K562 (cell line): Measurements from ENCODE around the gene B3GALT5. TPM values are rescaled to one million over a fixed set of nuclear protein-coding genes. Genes with fewer than 3 reads are reported as not detected.

ENCODE experiments used
- ATAC-seq: fragments of 200-7000 bp; cut with Tn5 transposase; 3 replicates; pipeline ENCODE4 v1.9.1; 2020; ENCODE audit warnings: moderate library complexity
- BruUV-seq: library from RNA; stranded (reverse); fragments of 400-500 nt; replicated peaks from 2 replicates; lab custom pipeline; 2021; lab: Mats Ljungman, UMichigan
- CTCF ChIA-PET: fragments of 300-600 bp; formaldehyde crosslinking; extraction: SDS; loops from one replicate; lab custom pipeline; 2021; ENCODE audit warnings: low intra/inter-chr PET ratio; lab: Yijun Ruan, JAX
- POLR2A ChIA-PET: fragments of 300-600, 350-650 bp; sonication (Branson Sonifier 250); formaldehyde crosslinking; extraction: SDS; loops from one replicate; lab custom pipeline; 2021; ENCODE audit warnings: antibody characterized with exemption, inconsistent platforms; lab: Yijun Ruan, JAX
- DNase-seq, 4 experiments: peaks; one replicate each; pipeline versions ENCODE4 v3.0.0 to v3.0.0-alpha.2; 2011 to 2018; ENCODE audit warnings: low spot score in 3 of 4, mixed read lengths in 3 of 4; ENCODE audit errors: extremely low read depth in 1 of 4
- FAIRE-seq: peaks from 2 replicates; lab custom pipeline; 2011; peaks lifted over from hg19 to GRCh38; lab: Jason Lieb, UNC
- H2AFZ ChIP-seq: 2 replicates; pipeline ENCODE4 v1.6.0; 2011; ENCODE audit warnings: low read depth, low read length, control low read depth, inconsistent platforms
- H3K27ac ChIP-seq: fragments of 200-600 bp; 3 replicates; pipeline ENCODE4 v1.8.0; 2011; ENCODE audit warnings: low read depth, mild to moderate bottlenecking, control low read depth, inconsistent platforms, low read length, moderate library complexity, mixed read lengths; ENCODE audit errors: extremely low read depth
- H3K27me3 ChIP-seq, 2 experiments: fragments of 300-600 bp in 1 of 2; 2 replicates in 1 of 2; 3 replicates in 1 of 2; pipeline versions ENCODE4 v1.6.0 to v1.8.0; 2011; ENCODE audit warnings: inconsistent platforms in 2 of 2, low read length in 2 of 2, mild to moderate bottlenecking in 1 of 2, mixed read lengths in 1 of 2, moderate library complexity in 1 of 2; ENCODE audit not compliant: control insufficient read depth in 2 of 2, insufficient read depth in 2 of 2
- H3K36me3 ChIP-seq: fragments of 300-600 bp; 3 replicates; pipeline ENCODE4 v1.8.0; 2011; ENCODE audit warnings: mild to moderate bottlenecking, low read length, inconsistent platforms; ENCODE audit not compliant: control insufficient read depth, insufficient read depth
- H3K4me1 ChIP-seq, 2 experiments: fragments of 200-600 bp in 1 of 2; replicated peaks in 1 of 2; 2 replicates in 1 of 2; 3 replicates in 1 of 2; pipeline versions ENCODE4 v1.5.1 to v1.8.0; 2011; ENCODE audit warnings: inconsistent platforms in 2 of 2, low read length in 2 of 2, mild to moderate bottlenecking in 1 of 2, mixed read lengths in 1 of 2, moderate library complexity in 1 of 2; ENCODE audit not compliant: control insufficient read depth in 2 of 2, insufficient read depth in 2 of 2
- H3K4me2 ChIP-seq: 2 replicates; pipeline ENCODE4 v1.6.1; 2011; ENCODE audit warnings: low read length, control low read depth, inconsistent platforms, mixed read lengths; ENCODE audit not compliant: insufficient read depth
- H3K4me3 ChIP-seq: fragments of 200-600 bp; sonication (generic), shearing (Covaris generic); 2 replicates; pipeline ENCODE4 v1.5.1; 2016; ENCODE audit warnings: control low read depth, inconsistent platforms
- H3K79me2 ChIP-seq: fragments of 200-600 bp; 3 replicates; pipeline ENCODE4 v1.8.0; 2011; ENCODE audit warnings: low read length, inconsistent platforms; ENCODE audit not compliant: control insufficient read depth, insufficient read depth
- H3K9ac ChIP-seq, 2 experiments: 2 replicates each; pipeline versions ENCODE4 v1.6.0 to v1.6.1; 2011; ENCODE audit warnings: low read depth in 2 of 2, low read length in 2 of 2, control low read depth in 1 of 2, inconsistent platforms in 1 of 2, mild to moderate bottlenecking in 1 of 2, mixed read lengths in 1 of 2; ENCODE audit not compliant: insufficient read depth in 1 of 2
- H3K9me1 ChIP-seq: one replicate; pipeline ENCODE4 v1.6.0; 2011; ENCODE audit warnings: inconsistent platforms, mild to moderate bottlenecking, low read length, moderate library complexity; ENCODE audit not compliant: control insufficient read depth, insufficient read depth
- H3K9me3 ChIP-seq: replicated peaks from 2 replicates; pipeline ENCODE4 v1.5.1; 2011; ENCODE audit warnings: low read depth, low read length, inconsistent platforms; ENCODE audit not compliant: control insufficient read depth, insufficient read depth
- H4K20me1 ChIP-seq: replicated peaks from 2 replicates; pipeline ENCODE4 v1.6.1; 2011; ENCODE audit warnings: low read length, inconsistent platforms, mixed read lengths; ENCODE audit not compliant: control insufficient read depth, insufficient read depth
- CREBBP ChIP-seq: IDR thresholded peaks from one replicate; pipeline ENCODE4 v1.6.1; 2012; ENCODE audit warnings: low read depth, mild to moderate bottlenecking, control low read depth, inconsistent platforms, low read length
- DACH1 ChIP-seq: fragments of 450-650 bp; IDR thresholded peaks from 2 replicates; pipeline ENCODE4 v1.6.1; 2018; ENCODE audit not compliant: partially characterized antibody
- FOXA1 ChIP-seq: fragments of 450-650 bp; IDR thresholded peaks from 2 replicates; pipeline ENCODE4 v1.6.1; 2016; ENCODE audit warnings: mild to moderate bottlenecking, borderline replicate concordance
- FOXM1 ChIP-seq, 2 experiments: fragments of 450-650 bp in 1 of 2; sonication (generic) in 1 of 2; formaldehyde crosslinking in 1 of 2; IDR thresholded peaks; 2 replicates each; pipeline versions ENCODE4 v1.6.1 to v1.9.0; 2017 to 2022; ENCODE audit warnings: low read depth in 2 of 2, mild to moderate bottlenecking in 2 of 2, missing genetic modification reagents in 1 of 2, moderate library complexity in 1 of 2
- FUS ChIP-seq: fragments of 200-400 bp; formaldehyde crosslinking; optimal IDR thresholded peaks from 2 replicates; pipeline ENCODE3; 2017; ENCODE audit warnings: low read depth, low read length
- HCFC1 ChIP-seq: IDR thresholded peaks from 2 replicates; pipeline ENCODE4 v1.6.1; 2012; ENCODE audit warnings: low read depth, low read length, improper control_type of control experiment
- KAT8 ChIP-seq: fragments of 450-650 bp; IDR thresholded peaks from 2 replicates; pipeline ENCODE4 v1.6.1; 2016; ENCODE audit warnings: low read depth, mild to moderate bottlenecking
- NCOA1 ChIP-seq: fragments of 450-650 bp; IDR thresholded peaks from 2 replicates; pipeline ENCODE4 v1.6.1; 2016; ENCODE audit warnings: low read depth
- SP1 ChIP-seq: sonication (generic); formaldehyde crosslinking; IDR thresholded peaks from 2 replicates; pipeline ENCODE4 v1.8.1; 2022; ENCODE audit warnings: mild to moderate bottlenecking, missing genetic modification reagents
- TGIF2 ChIP-seq: sonication (generic); formaldehyde crosslinking; IDR thresholded peaks from 2 replicates; pipeline ENCODE4 v1.8.1; 2022; ENCODE audit warnings: mild to moderate bottlenecking, missing genetic modification reagents, moderate library complexity
- ZBTB12 ChIP-seq: fragments of 250-450 bp; sonication (Bioruptor Pico); IDR thresholded peaks from 2 replicates; pipeline ENCODE4 v1.4.0; 2020
- ZNF121 ChIP-seq: sonication (generic); formaldehyde crosslinking; conservative IDR thresholded peaks from 2 replicates; pipeline ENCODE4 v1.8.0; 2022; ENCODE audit warnings: missing genetic modification reagents
- ZNF764 ChIP-seq: fragments of 250-450 bp; sonication (Bioruptor Pico); IDR thresholded peaks from 2 replicates; pipeline ENCODE4 v1.4.0; 2020; ENCODE audit warnings: low read depth, mild to moderate bottlenecking, moderate library complexity
- WGBS: fragments of 100-300 bp; shearing (Covaris generic); methylation state at CpG from one replicate; pipeline ENCODE4 v1.1.6; 2016; ENCODE audit warnings: low coverage, mixed read lengths; ENCODE audit not compliant: insufficient coverage; ENCODE audit errors: missing lambda C conversion rate; 5-methylcytosine and 5-hydroxymethylcytosine counted together
- in situ Hi-C: fragments of 300-500 bp; cut with MboI; formaldehyde crosslinking; loops from 4 replicates; pipeline ENCODE4 v1.15.0; 2018; ENCODE audit warnings: inconsistent platforms, mixed read lengths
- intact Hi-C: fragments of 100-400 bp; cut with micrococcal nuclease; formaldehyde crosslinking; loops from 2 replicates; pipeline ENCODE4 v1.14.2; 2022
- polyA plus RNA-seq, 8 experiments: library from polyadenylated mRNA; depleted of rRNA in 4 of 8; stranded (reverse) in 5 of 8; unstranded in 3 of 8; fragments of >200 nt; fragmentation: Nextera tagmentation in 2 of 8; fragmentation: Illumina TruSeq in 1 of 8; extraction: Ambion mirVana in 2 of 8; extraction: Trizol in 1 of 8; gene quantifications; 2 replicates each; pipeline versions ENCODE4 v1.2.1 to v1.2.3, GENCODE V29; 2011 to 2014; ENCODE audit warnings: inconsistent platforms in 1 of 8, missing spikeins in 1 of 8
- total RNA-seq, 7 experiments: library from RNA; depleted of rRNA in 6 of 7; stranded (reverse); fragments of >200 nt in 6 of 7; fragmentation: Illumina TruSeq in 2 of 7; extraction: Trizol in 2 of 7; gene quantifications; 2 replicates each; pipeline versions ENCODE4 v1.2.1 to v1.2.3, GENCODE V29; 2011 to 2021; ENCODE audit warnings: low replicate concordance in 1 of 7
- TF ChIP-seq, protein P1 (sequence below), 2 experiments: fragments of 450-650 bp in 1 of 2; sonication (generic) in 1 of 2; formaldehyde crosslinking in 1 of 2; IDR thresholded peaks in 1 of 2; conservative IDR thresholded peaks in 1 of 2; 2 replicates each; pipeline versions ENCODE4 v1.6.1 to v1.8.1; 2016 to 2023; ENCODE audit warnings: mild to moderate bottlenecking in 2 of 2, moderate library complexity in 2 of 2, inconsistent platforms in 1 of 2, missing genetic modification reagents in 1 of 2

B3GALT5 gene
- total and polyA plus RNA-seq, 9 of the 15 experiments (the other 6 are each of a cell fraction or from before 2014, with no cell fraction given) = 0.02 TPM; not detected in 8

GRCh38 chr21:39669485-39669884, 56.7 kb downstream of the B3GALT5 start:
- DNase-seq (no peak), ATAC-seq (no peak), FAIRE-seq (no peak)
- no peak overlapping the region for H3K4me3 ChIP-seq
- under 1% methylated on average over 9 of the region's 9 CpGs for WGBS
- peaks cover 33 to 48% of the 10 kb centered on the region in 2 experiments for H3K27me3 ChIP-seq
- H2AFZ ChIP-seq = no peak overlapping the region
- no peaks in the 10 kb centered on the region for H3K4me1 ChIP-seq
- H3K27ac ChIP-seq = no peak overlapping the region
- no peak overlapping the region for H3K4me2 ChIP-seq
- no TSS peak for BruUV-seq
- no peaks in the 10 kb centered on the region for H3K79me2 ChIP-seq
- no peaks in the 10 kb centered on the region for H3K9me3 ChIP-seq
- no peaks in the 10 kb centered on the region for H4K20me1 ChIP-seq
- H3K9ac ChIP-seq = no peak overlapping the region
- ChIA-PET CTCF (no interaction called here), POLR2A (no interaction called here)
- TF ChIP-seq TGIF2 (CRISPR knock-in tag) (no peak), NCOA1 (no peak), KAT8 (no peak), ZBTB12 (no peak), FUS (no peak), CREBBP (no peak), FOXM1 (IDR thresholded peaks at IDR 0.05; ENCODE audit: low read depth) (no peak), FOXM1 (CRISPR knock-in tag; IDR thresholded peaks at IDR 0.05; ENCODE audit: low read depth) (no peak), DACH1 (no peak), HCFC1 (no peak), SP1 (CRISPR knock-in tag) (no peak), FOXA1 (no peak), ZNF121 (CRISPR knock-in tag) (no peak), ZNF764 (CRISPR knock-in tag) (no peak)
- TF ChIP-seq, protein P1, sequence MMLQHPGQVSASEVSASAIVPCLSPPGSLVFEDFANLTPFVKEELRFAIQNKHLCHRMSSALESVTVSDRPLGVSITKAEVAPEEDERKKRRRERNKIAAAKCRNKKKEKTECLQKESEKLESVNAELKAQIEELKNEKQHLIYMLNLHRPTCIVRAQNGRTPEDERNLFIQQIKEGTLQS (IDR thresholded peaks at IDR 0.05) = no peak
- TF ChIP-seq, protein P1 (CRISPR knock-in tag; conservative IDR thresholded peaks at IDR 0.05) = no peak
- intact Hi-C loops (no loop called here), in situ Hi-C loops (no loop called here)
- H3K9me1 ChIP-seq = no peaks in the 10 kb centered on the region
- H3K36me3 ChIP-seq = no peaks in the 10 kb centered on the region
